SK-N-MC (cell line): ENCODE data around the gene ZCCHC14.

Source experiments
- DNase-seq: peaks from one replicate; pipeline ENCODE4 v3.0.0-alpha.2; 2011; ENCODE audit warnings: low read depth, low spot score
- H3K27ac ChIP-seq: fragments of 200-600 bp; sonication (generic); 2 replicates; pipeline ENCODE4 v1.5.1; 2016; ENCODE audit warnings: mixed run types
- H3K36me3 ChIP-seq: fragments of 200-600 bp; sonication (generic); 2 replicates; pipeline ENCODE4 v1.6.1; 2017; ENCODE audit warnings: antibody characterized with exemption, low read length, mixed read lengths; ENCODE audit not compliant: insufficient read depth
- H3K4me3 ChIP-seq: fragments of 200-600 bp; sonication (generic); 2 replicates; pipeline ENCODE4 v1.5.1; 2016
- H3K9ac ChIP-seq: fragments of 200-600 bp; sonication (generic); 2 replicates; pipeline ENCODE4 v1.8.0; 2017; ENCODE audit warnings: mixed run types, mixed read lengths; ENCODE audit not compliant: insufficient read length
- H3K9me3 ChIP-seq: fragments of 200-600 bp; sonication (generic); 2 replicates; pipeline ENCODE4 v1.6.1; 2017; ENCODE audit warnings: low read depth, mild to moderate bottlenecking, antibody characterized with exemption, low read length, moderate library complexity, mixed read lengths
- EZH2 ChIP-seq: fragments of 200-600 bp; sonication (generic); IDR thresholded peaks from one replicate; pipeline ENCODE4 v1.6.1; 2017; ENCODE audit warnings: antibody characterized with exemption
- FOXP2 ChIP-seq: optimal IDR thresholded peaks from 2 replicates; pipeline ENCODE3; 2011; ENCODE audit warnings: mild to moderate bottlenecking, moderate library complexity; ENCODE audit not compliant: insufficient read depth; ENCODE audit errors: extremely low read length, control extremely low read depth
- POLR2AphosphoS5 ChIP-seq: IDR thresholded peaks from 2 replicates; pipeline ENCODE4 v1.6.1; 2012; ENCODE audit warnings: mild to moderate bottlenecking, low read depth, low read length, borderline replicate concordance

ZCCHC14 gene

DNA sequence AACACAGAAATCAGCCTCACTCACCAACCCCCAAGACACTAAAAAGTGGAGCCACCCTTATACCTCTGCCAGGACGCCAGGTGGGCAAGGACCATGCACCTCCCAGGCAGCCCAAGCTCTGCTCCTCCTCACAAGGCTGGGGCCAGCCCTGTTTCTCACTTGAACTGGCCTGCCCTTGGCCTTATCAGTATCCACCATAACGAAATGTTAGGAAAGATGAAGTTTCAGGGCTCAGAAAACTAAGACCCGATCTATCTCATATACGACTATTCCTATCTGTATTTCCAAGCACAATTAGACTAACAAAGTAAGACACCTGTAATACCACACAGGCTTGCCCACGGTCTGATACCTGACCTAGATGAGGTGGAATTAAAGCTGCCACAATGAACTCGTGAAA lies 116.2 kb downstream of the ZCCHC14 start:
- H3K9me3 ChIP-seq = no peaks in the 10 kb centered on the region
- no peak for TF ChIP-seq EZH2
- no peak for TF ChIP-seq FOXP2
- no peak for TF ChIP-seq POLR2AphosphoS5
- H3K27ac ChIP-seq = no peak overlapping the region
- no peak overlapping the region for H3K9ac ChIP-seq
- no peak for DNase-seq
- H3K36me3 ChIP-seq = no peaks in the 10 kb centered on the region
- no peak overlapping the region for H3K4me3 ChIP-seq

DNA sequence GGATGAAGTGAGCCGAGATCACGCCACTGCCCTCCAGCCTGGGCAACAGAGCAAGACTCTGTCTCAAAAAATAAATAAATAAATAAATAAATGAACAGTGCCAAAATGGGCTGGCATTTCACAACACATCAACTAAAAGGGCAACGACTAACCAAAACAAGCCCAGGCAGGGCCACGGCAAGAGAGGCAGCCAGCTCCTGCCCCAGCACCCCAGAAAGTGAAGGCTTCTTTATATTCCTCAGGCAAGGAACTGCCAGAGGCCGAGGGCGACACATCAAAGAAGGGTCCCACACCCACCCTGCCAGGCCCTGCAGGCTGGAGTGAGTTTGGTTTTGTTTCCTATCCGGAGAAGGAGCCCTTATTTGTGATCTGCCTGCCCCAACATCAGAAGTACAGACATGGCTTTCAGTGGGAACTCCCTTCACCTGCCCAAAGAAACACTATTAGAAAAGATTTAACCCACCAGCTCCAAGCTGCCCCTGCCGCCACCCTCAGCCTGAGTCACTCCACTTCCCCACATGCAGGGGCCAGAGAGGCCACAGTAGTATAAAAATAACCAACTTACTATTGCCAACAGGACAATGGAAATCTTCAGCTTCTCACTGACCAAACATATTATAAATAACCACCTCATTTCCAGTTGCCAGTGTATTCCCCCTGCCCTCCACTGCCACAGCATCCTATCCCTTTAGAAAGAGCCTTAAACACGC lies 117.2 kb downstream of the ZCCHC14 start:
- no peak for DNase-seq
- Histone ChIP-seq H3K9me3 (no peaks in the 10 kb centered on the region), H3K9ac (no peak overlapping the region), H3K27ac (no peak overlapping the region), H3K36me3 (no peaks in the 10 kb centered on the region), H3K4me3 (no peak overlapping the region)
- no peak for TF ChIP-seq POLR2AphosphoS5
- TF ChIP-seq EZH2 = no peak
- TF ChIP-seq FOXP2 = no peak

DNA sequence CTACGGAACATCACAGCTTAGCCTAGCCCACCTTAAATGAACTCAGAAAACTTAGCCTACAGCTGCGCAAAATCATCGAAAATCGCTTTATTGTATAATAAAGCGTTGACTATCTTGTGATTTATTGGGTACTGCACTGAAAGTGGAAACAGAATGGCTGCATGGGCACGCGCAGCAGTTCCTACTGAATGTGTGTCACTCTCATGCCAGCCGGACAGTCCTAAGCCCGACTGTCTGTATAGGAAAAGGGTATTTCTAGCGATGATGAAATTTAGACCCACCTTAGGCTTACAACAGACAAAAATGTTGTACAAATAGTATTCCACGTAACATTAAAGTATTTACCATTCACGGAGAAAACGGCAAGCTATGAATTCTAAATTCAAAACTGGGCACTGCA lies 118.5 kb downstream of the ZCCHC14 start:
- DNase-seq = no peak
- Histone ChIP-seq H3K27ac (no peak overlapping the region), H3K9ac (no peak overlapping the region), H3K4me3 (no peak overlapping the region), H3K36me3 (no peaks in the 10 kb centered on the region), H3K9me3 (no peaks in the 10 kb centered on the region)
- TF ChIP-seq POLR2AphosphoS5 (no peak), FOXP2 (no peak), EZH2 (no peak)

GRCh38 chr16:87372305-87372704 lies 120.5 kb downstream of the ZCCHC14 start:
- TF ChIP-seq POLR2AphosphoS5 (no peak), FOXP2 (no peak), EZH2 (no peak)
- no peak for DNase-seq

DNA sequence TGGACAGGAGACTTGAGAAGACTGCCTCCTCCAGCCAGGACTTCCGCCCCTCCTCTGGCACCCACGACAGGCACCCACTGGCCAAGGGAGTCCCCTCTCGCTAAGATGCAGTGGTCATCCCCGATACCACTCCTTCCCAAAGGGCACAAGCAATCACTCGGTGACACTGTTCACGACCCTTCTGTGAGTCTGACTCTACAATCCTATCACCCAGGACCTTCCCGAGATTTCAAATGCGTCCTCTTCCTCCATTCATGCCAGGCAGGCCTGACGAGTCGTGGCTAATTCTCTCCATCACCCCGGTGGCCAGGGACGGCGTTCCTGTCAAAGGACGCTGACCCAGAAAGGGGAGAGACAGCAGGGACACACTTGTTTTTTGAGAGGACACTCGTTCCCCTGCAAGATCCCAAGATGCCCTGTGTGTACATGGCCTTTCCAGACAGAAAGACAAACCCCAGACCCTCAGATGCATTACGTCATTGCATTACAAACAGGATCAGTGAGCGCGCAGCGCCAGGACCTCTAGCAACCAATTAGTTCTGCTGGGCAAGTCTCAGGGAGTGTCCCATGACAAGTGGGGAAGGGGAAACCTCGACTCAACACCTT lies 121.5 kb downstream of the ZCCHC14 start:
- Histone ChIP-seq H3K9me3 (no peaks in the 10 kb centered on the region), H3K36me3 (no peaks in the 10 kb centered on the region), H3K27ac (no peak overlapping the region), H3K4me3 (no peak overlapping the region), H3K9ac (no peak overlapping the region)
- TF ChIP-seq POLR2AphosphoS5 = no peak
- no peak for TF ChIP-seq EZH2
- TF ChIP-seq FOXP2 = no peak
- DNase-seq = no peak

More at GRCh38 chr16:87372305-87372704, 120.5 kb downstream of the ZCCHC14 start:
- no peaks in the 10 kb centered on the region for H3K9me3 ChIP-seq
- H3K4me3 ChIP-seq = no peak overlapping the region
- no peaks in the 10 kb centered on the region for H3K36me3 ChIP-seq
- H3K9ac ChIP-seq = no peak overlapping the region
- no peak overlapping the region for H3K27ac ChIP-seq

DNA sequence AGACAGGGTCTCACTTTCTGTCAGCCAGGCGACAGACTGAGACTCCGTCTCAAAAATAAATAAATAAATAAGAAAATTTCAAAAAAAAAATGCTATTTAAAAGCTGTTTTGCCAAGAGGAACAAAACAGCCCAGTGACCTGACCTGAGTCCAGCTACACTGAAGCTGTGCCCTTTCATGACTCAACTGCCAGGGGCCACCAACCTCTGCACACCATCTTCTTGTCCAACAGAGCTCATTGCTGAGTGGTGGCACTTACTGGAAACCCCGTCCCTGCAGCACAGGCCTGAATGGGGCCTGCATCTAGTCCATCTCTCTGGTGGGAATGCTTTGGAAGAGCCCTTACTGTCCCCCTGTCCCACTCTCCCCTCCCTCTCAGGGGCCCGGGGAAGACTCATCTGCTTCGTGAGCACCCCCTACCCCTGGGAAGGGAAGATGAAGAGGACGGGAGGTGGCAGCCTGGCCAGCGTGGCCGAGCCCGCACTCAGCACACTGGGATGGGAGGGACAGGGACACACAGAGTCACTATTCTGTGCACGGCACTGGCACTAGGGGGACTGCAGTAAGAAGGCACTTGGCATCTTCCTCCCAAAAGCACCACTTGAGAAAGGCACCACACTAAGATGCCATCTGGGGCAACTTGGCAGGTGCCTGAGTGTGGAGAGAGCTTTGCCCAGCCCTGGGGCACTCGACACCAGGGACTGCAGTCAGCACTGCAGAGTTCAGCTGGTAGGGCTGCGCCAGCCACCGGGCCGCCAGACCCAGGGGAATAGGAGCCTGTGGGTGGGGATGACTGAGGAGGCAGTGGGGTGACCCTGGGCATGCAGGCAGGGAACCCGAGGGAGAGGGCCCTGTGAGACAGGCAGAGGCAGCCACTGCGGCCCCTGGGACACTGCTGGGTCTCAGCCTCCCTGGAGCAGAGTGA lies 122.8 kb downstream of the ZCCHC14 start:
- no peak overlapping the region for H3K9ac ChIP-seq
- H3K27ac ChIP-seq = no peak overlapping the region
- TF ChIP-seq FOXP2 (no peak), EZH2 (no peak), POLR2AphosphoS5 (no peak)
- no peaks in the 10 kb centered on the region for H3K9me3 ChIP-seq
- DNase-seq = no peak
- no peaks in the 10 kb centered on the region for H3K36me3 ChIP-seq
- no peak overlapping the region for H3K4me3 ChIP-seq

GRCh38 chr16:87369117-87369765 lies 123.6 kb downstream of the ZCCHC14 start:
- TF ChIP-seq EZH2 = no peak
- no peak for TF ChIP-seq FOXP2
- no peak for TF ChIP-seq POLR2AphosphoS5
- no peaks in the 10 kb centered on the region for H3K36me3 ChIP-seq
- no peak overlapping the region for H3K9ac ChIP-seq
- DNase-seq = no peak
- H3K27ac ChIP-seq = no peak overlapping the region
- H3K9me3 ChIP-seq = no peaks in the 10 kb centered on the region
- no peak overlapping the region for H3K4me3 ChIP-seq
